Measurements from ENCODE around the gene C20orf173.

The C20orf173 gene

GRCh38 chr20:35508493-35509218, 20.8 kb downstream of the C20orf173 start:
- no peak for DNase-seq (ENCODE audit: low read depth, low spot score)
- POLR2A ChIA-PET: interaction anchor here (0.6 kb wide), 1 partner anchor 10 kb away, joined by 4 read pairs; no protein-coding TSS in a partner anchor
- H3K4me3 ChIP-seq (ENCODE audit: low read depth, low read length): no peak overlapping the region
- CTCF ChIA-PET: interaction anchor here (0.5 to 1.3 kb wide), 2 partner anchors 9 to 10 kb away, joined by 3 to 4 read pairs; no protein-coding TSS in a partner anchor
- TF ChIP-seq, protein P1, sequence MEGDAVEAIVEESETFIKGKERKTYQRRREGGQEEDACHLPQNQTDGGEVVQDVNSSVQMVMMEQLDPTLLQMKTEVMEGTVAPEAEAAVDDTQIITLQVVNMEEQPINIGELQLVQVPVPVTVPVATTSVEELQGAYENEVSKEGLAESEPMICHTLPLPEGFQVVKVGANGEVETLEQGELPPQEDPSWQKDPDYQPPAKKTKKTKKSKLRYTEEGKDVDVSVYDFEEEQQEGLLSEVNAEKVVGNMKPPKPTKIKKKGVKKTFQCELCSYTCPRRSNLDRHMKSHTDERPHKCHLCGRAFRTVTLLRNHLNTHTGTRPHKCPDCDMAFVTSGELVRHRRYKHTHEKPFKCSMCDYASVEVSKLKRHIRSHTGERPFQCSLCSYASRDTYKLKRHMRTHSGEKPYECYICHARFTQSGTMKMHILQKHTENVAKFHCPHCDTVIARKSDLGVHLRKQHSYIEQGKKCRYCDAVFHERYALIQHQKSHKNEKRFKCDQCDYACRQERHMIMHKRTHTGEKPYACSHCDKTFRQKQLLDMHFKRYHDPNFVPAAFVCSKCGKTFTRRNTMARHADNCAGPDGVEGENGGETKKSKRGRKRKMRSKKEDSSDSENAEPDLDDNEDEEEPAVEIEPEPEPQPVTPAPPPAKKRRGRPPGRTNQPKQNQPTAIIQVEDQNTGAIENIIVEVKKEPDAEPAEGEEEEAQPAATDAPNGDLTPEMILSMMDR (IDR thresholded peaks at IDR 0.05; ENCODE audit: insufficient read depth, low read length, missing control alignments): no peak

GRCh38 chr20:35506872-35507638, 22.4 kb downstream of the C20orf173 start:
- TF ChIP-seq, protein P1 (IDR thresholded peaks at IDR 0.05; ENCODE audit: insufficient read depth, low read length, missing control alignments): no peak
- H3K4me3 ChIP-seq (ENCODE audit: low read depth, low read length): no peak overlapping the region
- ChIA-PET POLR2A (no interaction called here), CTCF (interaction anchor here (1.0 to 1.3 kb wide), 3 partner anchors 8 to 112 kb away, joined by 3 to 4 read pairs (median 3); no protein-coding TSS in a partner anchor)
- DNase-seq (ENCODE audit: low read depth, low spot score): no peak

GRCh38 chr20:35506179-35506578, 23.3 kb downstream of the C20orf173 start:
- DNase-seq (ENCODE audit: low read depth, low spot score): no peak
- TF ChIP-seq, protein P1 (IDR thresholded peaks at IDR 0.05; ENCODE audit: insufficient read depth, low read length, missing control alignments): no peak
- H3K4me3 ChIP-seq (ENCODE audit: low read depth, low read length): no peak overlapping the region
- POLR2A ChIA-PET: no interaction called here
- CTCF ChIA-PET: no interaction called here

- no peak overlapping the region for H3K4me3 ChIP-seq (ENCODE audit: low read depth, low read length)
- TF ChIP-seq, protein P1 (IDR thresholded peaks at IDR 0.05; ENCODE audit: insufficient read depth, low read length, missing control alignments): no peak
- ChIA-PET CTCF (no interaction called here), POLR2A (interaction anchor here (0.5 kb wide), 1 partner anchor 23 kb away, joined by 3 read pairs; no protein-coding TSS in a partner anchor)
- DNase-seq (ENCODE audit: low read depth, low spot score): no peak
Measured at GRCh38 chr20:35504751-35505150, 24.7 kb downstream of the C20orf173 start.

DNA sequence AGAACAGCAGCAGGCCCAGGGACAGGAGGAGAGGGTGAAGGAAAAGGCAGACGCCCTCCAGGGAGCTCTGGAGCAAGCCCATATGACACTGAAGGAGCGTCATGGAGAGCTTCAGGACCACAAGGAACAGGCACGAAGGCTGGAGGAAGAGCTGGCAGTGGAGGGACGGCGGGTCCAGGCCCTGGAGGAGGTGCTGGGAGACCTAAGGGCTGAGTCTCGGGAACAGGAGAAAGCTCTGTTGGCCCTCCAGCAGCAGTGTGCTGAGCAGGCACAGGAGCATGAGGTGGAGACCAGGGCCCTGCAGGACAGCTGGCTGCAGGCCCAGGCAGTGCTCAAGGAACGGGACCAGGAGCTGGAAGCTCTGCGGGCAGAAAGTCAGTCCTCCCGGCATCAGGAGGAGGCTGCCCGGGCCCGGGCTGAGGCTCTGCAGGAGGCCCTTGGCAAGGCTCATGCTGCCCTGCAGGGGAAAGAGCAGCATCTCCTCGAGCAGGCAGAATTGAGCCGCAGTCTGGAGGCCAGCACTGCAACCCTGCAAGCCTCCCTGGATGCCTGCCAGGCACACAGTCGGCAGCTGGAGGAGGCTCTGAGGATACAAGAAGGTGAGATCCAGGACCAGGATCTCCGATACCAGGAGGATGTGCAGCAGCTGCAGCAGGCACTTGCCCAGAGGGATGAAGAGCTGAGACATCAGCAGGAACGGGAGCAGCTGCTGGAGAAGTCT, 25.5 kb downstream of the C20orf173 start:
- ChIA-PET CTCF (interaction anchor here (1.1 to 2.5 kb wide), 5 partner anchors 8 to 40 kb away, joined by 3 to 9 read pairs (median 5); no protein-coding TSS in a partner anchor), POLR2A (no interaction called here)
- no peak for DNase-seq (ENCODE audit: low read depth, low spot score)
- TF ChIP-seq, protein P1 (IDR thresholded peaks at IDR 0.05; ENCODE audit: insufficient read depth, low read length, missing control alignments): no peak
- H3K4me3 ChIP-seq (ENCODE audit: low read depth, low read length): no peak overlapping the region
